HG02870 (cell line): ENCODE data around the gene STK4.
A peak's percentile ranks its signal among the peaks of the same experiment; 100 is the strongest.

Source experiments
- ATAC-seq: cut with Tn5 transposase; IDR thresholded peaks from one replicate; pipeline ENCODE4 v1.9.1; 2021; ENCODE audit warnings: mild to moderate bottlenecking, moderate library complexity; ENCODE audit not compliant: unreplicated experiment

Gene STK4

DNA sequence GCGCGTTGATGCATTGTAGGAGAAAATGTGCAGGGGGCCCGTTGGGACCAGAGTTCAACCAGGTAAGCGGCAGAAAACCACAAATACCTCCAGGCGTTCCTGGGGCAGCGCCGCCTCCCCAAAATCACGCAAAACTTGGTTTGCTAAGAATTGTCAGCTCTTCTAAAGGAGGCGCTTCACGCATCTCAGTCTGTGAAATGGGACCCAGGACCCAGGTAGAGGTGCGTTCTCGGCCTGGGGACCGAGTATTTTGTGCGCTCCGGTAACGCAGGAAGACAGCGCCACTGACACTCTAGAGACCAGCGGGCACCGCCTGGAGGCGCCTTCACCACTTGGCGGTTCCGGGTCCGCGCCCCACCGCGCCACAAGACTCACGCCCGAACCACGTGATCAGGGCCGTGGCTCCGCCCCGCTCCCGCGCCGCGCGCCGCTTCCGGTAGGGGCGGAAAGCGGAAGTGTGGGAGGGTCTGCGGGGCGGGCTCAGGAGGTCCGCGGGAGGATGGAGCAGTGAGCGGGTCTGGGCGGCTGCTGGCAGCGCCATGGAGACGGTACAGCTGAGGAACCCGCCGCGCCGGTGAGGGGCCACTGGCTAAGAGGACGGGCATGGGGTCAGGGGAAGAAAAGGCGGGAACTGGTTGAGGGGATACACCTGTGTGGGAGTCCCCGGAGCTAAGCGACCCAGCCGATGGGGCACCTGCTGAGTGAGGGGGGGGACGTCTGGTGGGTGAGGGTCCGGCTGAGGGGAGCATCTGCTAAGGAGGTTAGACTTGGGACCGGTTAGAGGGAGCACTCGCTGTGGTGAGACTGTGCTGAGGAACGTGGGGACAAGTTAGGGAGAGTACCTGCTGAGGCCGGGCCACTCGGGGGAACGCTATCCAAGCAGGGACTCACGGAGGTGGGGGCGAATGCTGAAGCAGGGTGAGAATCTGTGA is at the start of gene STK4:
Gene STK4 (plus strand): TSS at position 483 of the 932 bp plus-strand sequence. CDS start 57 bp downstream, at position 540.
- peak; percentile 56 for ATAC-seq

DNA sequence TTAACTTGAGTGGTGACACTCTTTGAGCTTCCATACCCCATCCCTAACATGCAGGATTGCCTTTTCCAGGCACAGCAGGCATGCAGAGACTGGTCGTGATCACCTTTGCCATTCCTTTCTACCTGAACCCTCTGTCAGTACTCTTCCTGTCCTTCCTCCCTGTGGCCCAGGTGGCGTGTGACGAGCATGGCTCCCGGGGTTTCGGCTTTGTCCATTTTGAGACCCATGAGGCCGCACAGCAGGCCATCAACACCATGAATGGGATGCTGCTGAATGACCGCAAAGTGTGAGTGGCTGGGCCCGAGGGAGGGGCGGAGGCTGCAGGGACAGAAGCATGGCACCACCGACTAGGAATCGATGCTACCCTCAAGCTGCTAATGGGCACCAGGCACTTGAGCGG is 49.7 kb upstream of the STK4 start:
- ATAC-seq, result no peak

DNA sequence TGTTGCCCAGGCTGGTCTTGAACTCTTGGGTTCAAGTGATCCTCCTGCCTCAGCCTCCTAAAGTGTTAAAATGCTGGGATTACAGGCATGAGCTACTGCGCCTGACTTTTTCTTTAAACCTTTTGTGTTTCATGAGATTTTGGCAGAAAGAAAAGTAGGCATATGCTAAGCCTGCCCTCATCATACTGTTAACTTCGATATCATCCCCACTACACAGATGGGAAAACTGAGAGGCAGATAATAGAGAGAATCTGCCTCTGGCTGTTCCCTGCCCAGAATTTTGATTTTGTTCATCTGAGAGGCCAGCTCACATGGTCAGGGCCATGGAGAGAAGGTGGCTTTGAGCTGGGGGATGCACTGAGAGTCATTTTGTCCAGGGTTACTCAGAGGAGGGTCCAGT is 48.9 kb upstream of the STK4 start:
- ATAC-seq, result no peak

DNA sequence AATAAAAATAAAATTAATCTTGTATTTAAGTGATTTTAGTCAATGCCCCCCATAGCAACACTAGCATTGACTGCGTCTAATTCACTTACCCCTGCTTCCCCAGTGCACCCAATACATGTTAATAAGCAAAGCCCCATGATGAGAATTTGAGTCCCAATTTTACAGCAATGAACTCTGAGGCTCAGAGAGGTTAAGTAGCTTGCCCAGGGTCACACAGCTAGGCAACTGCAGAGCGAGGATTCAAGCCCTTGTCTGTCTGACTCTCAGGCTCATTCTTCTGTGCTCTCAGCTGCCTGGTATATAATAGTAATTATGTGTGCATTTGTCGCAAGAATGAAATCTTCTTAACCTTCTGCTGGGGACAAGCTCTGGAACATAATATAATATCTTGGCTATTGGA is 48.0 kb upstream of the STK4 start:
- no peak for ATAC-seq

DNA sequence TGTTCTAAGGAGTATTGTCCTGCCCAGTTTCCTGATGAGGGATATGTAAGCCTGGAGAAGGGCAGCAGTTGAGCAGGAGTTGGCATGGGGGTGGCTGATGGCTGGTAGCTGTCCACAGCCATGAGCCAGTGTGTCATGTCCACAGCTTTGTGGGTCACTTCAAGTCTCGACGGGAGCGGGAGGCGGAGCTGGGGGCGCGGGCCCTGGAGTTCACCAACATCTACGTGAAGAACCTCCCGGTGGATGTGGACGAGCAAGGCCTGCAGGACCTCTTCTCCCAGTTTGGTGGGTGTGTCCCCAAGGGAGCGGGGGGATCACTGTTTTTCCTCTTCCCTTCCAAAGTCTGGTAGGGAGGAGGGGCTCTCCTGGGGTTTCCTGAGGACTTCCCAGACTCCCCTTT is 47.6 kb upstream of the STK4 start:
- no peak for ATAC-seq

DNA sequence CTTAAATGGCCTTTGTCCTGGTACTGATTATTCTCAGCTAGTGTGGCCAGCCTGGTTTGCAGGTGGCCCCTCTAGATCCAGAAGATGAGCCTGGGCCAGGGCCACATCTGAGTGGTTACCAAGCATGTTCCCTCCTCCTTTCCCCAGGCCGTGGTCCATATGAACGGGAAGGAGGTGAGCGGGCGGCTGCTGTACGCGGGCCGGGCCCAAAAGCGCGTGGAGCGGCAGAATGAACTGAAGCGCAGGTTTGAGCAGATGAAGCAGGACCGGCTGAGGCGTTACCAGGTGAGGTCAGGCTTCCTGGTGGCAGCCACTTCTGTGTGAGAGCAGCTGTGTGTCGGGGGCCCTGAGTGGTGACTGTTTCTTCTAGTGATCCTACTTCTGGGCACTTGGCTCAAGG is 44.9 kb upstream of the STK4 start:
- no peak for ATAC-seq

DNA sequence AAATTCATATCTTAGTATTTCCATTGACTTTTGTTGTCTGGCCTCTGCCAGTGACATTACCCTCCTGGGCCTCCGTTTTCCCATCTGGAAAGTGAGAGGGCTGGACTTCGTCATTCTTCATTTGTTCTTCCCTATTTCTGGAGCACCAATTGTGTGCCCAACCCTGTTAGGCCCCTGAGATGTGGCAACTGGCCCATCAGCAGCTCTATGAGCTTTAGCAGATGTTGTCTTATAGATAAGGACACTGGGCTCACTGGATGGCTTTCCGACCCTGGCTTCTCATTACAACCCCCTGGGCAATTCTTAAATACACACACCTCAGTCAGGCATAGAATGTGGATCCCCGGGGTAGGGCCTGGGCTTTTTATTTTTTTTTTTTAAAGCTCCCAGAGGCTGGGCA is 41.8 kb upstream of the STK4 start:
- no peak for ATAC-seq

DNA sequence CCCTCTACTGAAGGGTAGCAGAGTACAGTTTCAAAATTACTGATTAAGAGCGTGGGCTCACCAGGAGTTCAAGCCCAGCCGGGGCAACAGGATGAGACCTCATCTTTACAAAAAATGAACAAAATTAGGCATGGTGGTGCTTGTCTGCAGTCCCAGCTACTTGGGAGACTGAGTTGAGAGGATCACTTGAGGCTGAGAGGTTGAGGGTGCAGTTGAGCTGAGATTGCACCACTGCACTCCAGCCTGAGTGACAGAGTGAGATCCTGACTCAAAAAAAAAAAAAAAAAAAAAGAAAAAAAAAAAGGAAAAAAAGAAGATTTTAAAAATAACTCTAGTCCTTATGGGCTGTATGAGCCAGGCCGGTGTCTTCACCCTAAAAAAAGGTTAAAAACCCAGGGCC is 37.7 kb upstream of the STK4 start:
- no peak for ATAC-seq

DNA sequence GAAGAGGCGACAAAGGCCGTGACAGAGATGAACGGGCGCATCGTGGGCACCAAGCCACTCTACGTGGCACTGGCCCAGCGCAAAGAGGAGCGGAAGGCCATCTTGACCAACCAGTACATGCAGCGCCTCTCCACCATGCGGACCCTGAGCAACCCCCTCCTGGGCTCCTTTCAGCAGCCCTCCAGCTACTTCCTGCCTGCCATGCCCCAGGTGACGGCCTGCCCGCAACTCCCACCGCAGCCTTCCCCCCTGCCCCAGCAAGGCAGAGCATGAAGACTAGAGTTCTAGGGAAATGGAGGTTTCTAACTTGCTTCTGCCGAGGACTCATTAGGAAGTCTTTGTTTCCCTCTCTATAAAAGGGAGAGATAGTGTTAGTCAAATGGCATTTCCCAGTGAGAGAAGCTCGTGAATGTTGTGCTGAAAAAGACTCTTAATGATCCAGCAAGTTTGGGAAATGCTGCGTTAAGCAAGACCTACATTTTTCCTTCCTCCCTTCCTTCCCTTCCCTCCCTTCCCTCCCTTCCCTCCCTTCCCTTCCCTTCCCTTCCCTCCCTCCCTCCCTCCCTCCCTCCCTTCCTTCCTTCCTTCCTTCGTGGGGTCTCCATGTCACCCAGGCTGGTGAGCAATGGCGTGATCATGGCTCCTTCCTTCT is 35.7 kb upstream of the STK4 start:
- no peak for ATAC-seq

DNA sequence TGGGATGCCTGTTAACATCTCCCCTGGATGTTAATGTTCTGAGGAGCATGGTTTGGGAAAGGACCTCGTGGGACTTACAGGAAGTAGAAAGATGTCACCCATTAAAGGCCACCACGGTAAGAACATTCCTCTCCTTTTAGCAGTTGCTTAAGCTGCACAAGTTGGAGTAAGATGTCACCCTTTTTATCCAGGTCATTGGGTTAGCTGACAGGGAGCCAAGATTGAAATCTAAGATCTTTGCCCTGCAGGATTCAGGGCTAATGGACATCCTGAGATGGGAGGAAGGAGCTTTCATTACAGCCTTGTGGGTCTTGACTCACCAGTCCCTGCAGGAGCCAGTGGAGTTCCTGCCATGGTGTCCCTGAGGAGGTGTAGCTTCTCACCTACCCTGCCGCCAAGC is 34.4 kb upstream of the STK4 start:
- ATAC-seq, result no peak

DNA sequence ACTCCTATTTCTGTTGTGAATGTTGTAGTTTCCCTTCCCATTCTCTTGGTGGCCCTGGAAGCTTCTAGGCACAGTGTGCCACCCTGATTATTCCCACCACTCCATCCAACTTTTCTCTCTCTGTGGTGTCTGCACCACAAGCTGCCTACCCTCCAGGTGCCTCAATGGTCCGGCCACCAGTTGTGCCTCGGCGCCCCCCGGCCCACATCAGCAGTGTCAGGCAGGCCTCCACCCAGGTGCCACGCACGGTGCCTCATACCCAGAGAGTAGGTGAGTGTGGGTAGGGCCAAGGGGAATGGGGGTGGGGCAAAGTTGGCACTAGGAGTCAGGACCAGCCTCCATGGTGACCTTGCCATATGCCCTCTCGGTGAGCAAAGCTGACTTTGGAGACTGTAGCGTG is 33.4 kb upstream of the STK4 start:
- no peak for ATAC-seq

DNA sequence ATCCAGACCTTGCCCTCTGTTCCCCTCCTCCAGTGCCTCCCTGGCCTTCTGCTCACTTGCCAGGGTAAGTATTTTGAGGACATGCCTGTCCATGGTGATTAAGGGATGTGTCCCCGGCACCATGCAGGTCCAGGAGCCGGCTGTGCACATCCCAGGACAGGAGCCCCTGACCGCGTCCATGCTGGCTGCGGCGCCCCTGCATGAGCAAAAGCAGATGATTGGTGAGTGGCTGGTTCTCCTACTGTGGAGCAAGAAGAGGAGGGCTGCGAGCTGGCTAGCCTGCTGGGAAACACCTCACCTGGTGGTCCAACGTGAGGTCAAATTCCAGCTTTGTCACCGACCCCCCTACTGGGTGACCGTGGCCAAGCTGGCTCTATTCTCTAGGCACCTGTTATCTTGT is 29.8 kb upstream of the STK4 start:
- no peak for ATAC-seq

DNA sequence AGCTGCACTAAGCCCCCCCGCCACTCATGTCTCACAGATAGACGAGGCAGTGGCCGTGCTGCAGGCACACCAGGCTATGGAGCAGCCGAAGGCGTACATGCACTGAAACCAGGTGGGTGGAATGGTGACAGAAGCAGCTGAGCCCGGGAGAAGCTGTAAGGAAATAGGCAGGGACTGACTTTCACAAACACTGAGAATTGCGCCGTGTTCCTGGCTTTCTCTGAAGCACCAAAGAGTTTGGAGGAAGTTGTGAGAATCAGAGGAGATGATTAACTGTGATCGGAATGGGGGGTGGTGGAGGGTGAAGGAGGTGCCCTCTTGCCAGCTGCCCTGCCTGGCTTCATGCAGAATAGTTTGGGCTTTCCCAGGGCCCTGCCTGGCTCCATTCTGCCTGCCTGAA is 27.7 kb upstream of the STK4 start:
- ATAC-seq, result no peak

DNA sequence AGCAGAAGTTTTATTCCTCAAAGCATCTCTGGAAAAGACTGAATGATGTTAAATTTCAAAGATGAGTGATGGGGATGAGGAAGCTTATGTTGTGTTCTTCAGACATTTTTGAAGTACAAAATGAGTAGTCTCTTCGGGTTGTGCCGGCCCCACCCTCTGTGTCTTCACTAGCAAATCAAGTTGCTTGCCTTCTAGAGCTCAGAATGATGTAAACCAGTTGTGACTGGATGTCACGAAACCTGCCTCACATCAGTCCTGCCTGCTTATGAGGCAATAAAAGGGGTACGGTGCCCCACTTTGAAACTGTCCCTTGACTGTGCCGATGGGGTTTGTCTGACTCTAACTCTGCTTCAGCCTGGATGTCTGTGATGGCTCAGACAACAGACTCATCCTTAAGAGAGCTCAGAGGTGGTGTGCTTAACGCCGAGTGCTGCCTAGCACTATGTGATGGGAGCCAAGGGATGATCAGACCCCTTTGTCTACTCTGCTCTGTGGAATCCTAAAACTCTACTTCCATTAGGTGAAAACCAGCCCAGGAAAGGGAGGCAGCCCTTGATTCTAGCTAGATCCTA is 25.1 kb upstream of the STK4 start:
- ATAC-seq, result no peak

DNA sequence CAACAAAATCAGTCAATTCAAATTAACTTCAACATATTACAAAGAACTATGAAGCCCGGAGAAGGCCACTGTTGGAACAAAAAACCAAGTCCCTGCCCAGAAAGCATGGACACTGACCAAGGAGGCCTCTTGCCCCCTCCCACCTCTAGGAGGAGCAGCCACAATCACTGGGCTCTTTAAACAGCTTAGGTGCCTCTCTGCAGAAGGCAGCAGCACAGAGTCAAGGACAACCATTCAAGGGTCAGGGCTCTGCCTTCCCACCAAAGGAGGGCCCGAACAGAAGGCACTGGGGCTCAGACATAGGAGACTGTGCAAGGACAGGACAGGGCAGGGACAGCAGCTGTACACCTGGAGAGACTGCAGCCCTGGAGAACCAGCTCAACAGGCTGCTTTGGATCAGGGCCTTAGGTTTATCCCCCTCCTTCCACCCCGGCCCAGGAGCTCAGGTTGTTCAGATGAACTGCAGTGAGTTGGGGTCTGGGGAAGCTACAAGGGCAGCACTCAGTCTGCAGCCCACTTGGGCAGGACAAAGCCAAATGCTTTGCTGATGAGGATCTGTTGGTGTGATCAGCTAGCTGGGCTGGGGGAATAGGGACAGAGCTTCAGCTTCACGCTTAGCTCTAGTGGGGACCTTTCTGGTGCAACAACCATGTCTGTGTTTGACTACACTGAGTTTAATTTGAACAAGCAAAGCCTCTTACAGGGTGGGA is 23.9 kb upstream of the STK4 start:
- ATAC-seq, result no peak

DNA sequence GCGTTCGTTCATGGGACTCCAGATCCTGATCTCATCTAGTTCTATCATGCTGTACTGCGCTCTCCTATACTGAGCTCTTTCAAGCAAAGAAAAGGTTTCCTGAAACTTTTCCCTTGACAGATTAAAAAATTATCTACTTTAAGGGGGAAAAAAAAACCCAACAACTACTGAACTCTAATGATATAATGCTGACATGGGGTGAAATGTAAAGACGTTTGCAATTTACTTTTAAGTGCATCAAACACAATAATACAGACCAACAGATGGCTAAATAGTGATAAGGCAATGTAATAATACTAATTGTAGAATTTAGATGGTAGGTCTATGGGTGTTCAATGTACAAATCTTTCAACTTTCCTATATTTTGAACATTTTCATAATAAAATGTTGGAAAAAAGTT is 22.5 kb upstream of the STK4 start:
- ATAC-seq, result no peak

DNA sequence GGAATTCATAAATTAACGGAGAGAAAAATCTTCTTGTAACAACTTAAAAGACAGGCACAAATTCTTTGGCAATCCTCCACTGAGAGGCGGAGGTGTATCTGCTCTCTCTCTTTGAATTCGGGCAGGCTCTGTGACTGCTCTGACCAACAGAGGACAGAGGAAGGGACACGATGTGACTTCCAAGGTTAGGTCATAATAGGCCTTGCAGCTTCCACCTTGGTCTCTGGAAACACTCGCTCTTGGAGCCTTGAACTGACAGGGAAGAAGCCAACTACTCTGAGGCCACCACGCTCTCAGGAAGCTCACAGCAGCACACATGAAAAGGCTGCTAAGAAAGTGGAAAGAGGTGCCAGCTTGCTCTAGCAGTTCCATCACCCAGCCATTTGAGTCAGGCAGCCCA is 21.1 kb upstream of the STK4 start:
- no peak for ATAC-seq

DNA sequence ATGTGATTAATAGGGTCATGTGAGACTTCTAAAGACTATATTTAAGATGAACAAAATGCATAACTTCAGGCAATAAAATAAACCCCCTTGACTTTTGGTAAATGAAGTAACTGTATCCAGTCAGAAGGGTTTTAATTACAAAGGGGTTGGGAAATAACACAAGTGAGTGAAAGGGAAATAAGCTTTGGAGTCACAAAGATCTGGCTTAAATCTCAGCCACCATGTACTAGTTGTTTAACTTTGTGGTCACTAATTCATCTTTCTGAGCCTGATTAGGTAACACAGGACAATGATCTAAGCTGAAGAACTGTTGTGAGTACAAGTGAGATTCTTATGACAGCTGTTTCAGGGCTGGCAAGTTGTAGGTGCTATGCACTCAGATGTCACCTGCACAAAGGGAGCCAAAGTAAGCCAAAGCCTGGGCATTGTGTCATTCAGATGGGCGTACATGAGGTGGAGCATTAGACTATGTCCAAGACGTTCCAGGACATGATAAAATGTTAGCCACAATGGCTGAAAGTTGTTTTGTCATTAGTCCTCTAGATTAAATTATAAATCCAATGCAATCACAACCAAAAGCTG is 19.9 kb upstream of the STK4 start:
- ATAC-seq, result no peak

DNA sequence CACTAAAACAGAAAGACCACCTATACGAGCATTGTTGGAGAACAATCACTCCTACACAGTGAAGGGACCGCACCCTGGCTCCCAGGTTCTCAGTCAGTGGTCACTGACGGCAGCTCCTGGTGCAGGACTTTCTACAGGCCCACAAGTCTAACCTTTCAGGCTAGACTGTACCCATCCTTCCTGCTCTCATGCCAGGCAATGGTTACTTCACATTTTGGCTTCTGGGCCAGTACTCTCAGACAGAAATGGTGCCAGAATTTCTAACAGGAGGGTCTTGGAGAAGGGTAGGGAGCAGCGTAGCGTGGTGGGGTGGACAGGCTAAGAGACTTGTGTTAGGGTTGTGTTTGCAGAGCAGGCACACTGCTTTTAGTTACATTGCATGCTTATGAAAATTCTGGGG is 18.2 kb upstream of the STK4 start:
- ATAC-seq, result no peak

DNA sequence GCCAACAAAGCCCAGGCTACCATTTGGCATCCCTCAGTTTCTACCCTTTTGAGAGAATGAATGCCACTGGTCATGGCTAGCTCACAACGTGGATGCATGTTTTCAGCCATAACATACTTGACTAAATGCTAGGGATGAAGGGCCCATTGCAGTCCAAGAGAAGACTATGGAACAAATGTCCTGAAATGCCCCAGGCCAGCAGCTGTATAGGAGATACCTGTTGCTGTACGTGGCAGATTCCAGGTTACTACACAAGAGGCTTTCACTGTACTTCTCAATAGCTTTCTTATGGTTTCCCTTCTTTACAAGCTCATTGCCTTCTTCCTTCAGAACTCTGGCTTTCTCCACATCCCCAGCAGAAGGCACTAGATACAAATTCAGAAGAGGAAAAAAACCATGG is 17.8 kb upstream of the STK4 start:
- ATAC-seq, result no peak

DNA sequence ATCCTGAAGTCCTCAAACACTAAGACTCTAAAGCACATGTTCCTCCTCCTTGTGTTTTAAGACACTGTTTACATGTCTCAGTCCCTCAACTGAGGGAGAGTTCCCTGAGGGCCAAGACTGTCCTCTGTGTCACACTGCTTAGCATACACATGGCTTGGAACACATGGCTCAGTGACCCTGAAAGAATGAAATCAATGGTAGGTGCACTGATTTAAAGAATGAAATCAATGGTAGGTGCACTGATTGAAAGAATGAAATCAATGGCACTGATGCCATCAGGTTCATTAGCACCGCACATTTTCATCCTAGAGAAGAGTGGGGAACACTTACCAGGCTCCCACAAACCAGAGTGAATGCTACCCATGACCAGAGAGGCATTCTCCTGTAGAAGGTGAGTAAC is 15.9 kb upstream of the STK4 start:
- ATAC-seq, result no peak
